ENCODE data around the gene CAPRIN2.

CAPRIN2 gene

GRCh38 chr12:30755395-30755762 is 628 bp upstream of the CAPRIN2 start:
- ChIA-PET CTCF (interaction anchor here (1.1 to 1.5 kb wide), 2 partner anchors 40 to 52 kb away, joined by 4 to 10 read pairs; no protein-coding TSS in a partner anchor), POLR2A (ENCODE audit: low non-redundant PET) (interaction anchor here (0.8 to 1.0 kb wide), 3 partner anchors 41 to 60 kb away, joined by 3 to 5 read pairs (median 4); partner anchors contain the start of gene IPO8)
- H3K27ac ChIP-seq, result peak overlapping the region; percentile 87
- no peak for TF ChIP-seq CTCF (conservative IDR thresholded peaks at IDR 0.05; ENCODE audit: low read depth)
- no peak for DNase-seq (ENCODE audit: low spot score)

GRCh38 chr12:30754383-30754749 is 385 bp downstream of the CAPRIN2 start:
- no peak for TF ChIP-seq CTCF (conservative IDR thresholded peaks at IDR 0.05; ENCODE audit: low read depth)
- POLR2A ChIA-PET (ENCODE audit: low non-redundant PET), result interaction anchor here (0.6 to 1.4 kb wide), 3 partner anchors 42 to 235 kb away, joined by 3 to 9 read pairs (median 4); no protein-coding TSS in a partner anchor
- CTCF ChIA-PET, result interaction anchor here (0.7 to 1.5 kb wide), 3 partner anchors 26 to 53 kb away, joined by 3 to 10 read pairs (median 4); no protein-coding TSS in a partner anchor
- peak overlapping the region; percentile 87 for H3K27ac ChIP-seq
- no peak for DNase-seq (ENCODE audit: low spot score)

GRCh38 chr12:30753751-30754382 is 884 bp downstream of the CAPRIN2 start:
- DNase-seq (ENCODE audit: low spot score), result peak; percentile 20
- ChIA-PET CTCF (interaction anchor here (0.5 to 0.7 kb wide), 3 partner anchors 21 to 100 kb away, joined by 3 read pairs; no protein-coding TSS in a partner anchor), POLR2A (ENCODE audit: low non-redundant PET) (interaction anchor here (0.6 to 1.4 kb wide), 3 partner anchors 10 to 235 kb away, joined by 3 to 9 read pairs (median 3); no protein-coding TSS in a partner anchor)
- H3K27ac ChIP-seq, result peak overlapping the region; percentile 87
- TF ChIP-seq CTCF (conservative IDR thresholded peaks at IDR 0.05; ENCODE audit: low read depth), result no peak

GRCh38 chr12:30753233-30753632 is 1.5 kb downstream of the CAPRIN2 start:
- CTCF ChIA-PET, result interaction anchor here (0.6 to 0.7 kb wide), 2 partner anchors 9 to 21 kb away, joined by 3 read pairs; no protein-coding TSS in a partner anchor
- DNase-seq (ENCODE audit: low spot score), result peak; percentile 48

GRCh38 chr12:30752255-30752654 is 2.5 kb downstream of the CAPRIN2 start:
- H3K27ac ChIP-seq, result no peak overlapping the region
- no peak for TF ChIP-seq CTCF (conservative IDR thresholded peaks at IDR 0.05; ENCODE audit: low read depth)
- CTCF ChIA-PET, result interaction anchor here (0.6 kb wide), 2 partner anchors 16 to 58 kb away, joined by 3 to 4 read pairs; no protein-coding TSS in a partner anchor
- POLR2A ChIA-PET (ENCODE audit: low non-redundant PET), result no interaction called here
- DNase-seq (ENCODE audit: low spot score), result no peak

More at GRCh38 chr12:30753233-30753632, 1.5 kb downstream of the CAPRIN2 start:
- peak; percentile 47 for TF ChIP-seq CTCF (conservative IDR thresholded peaks at IDR 0.05; ENCODE audit: low read depth)
- POLR2A ChIA-PET (ENCODE audit: low non-redundant PET), result interaction anchor here (0.6 to 1.4 kb wide), 2 partner anchors 9 to 43 kb away, joined by 3 to 9 read pairs; no protein-coding TSS in a partner anchor
- H3K27ac ChIP-seq, result no peak overlapping the region; the same call in 1 of the 2 replicates

- POLR2A ChIA-PET (ENCODE audit: low non-redundant PET), result no interaction called here
- CTCF ChIA-PET, result no interaction called here
- TF ChIP-seq CTCF (conservative IDR thresholded peaks at IDR 0.05; ENCODE audit: low read depth), result no peak
- H3K27ac ChIP-seq, result no peak overlapping the region
- DNase-seq (ENCODE audit: low spot score), result no peak
Measured at GRCh38 chr12:30748147-30748546, 6.6 kb downstream of the CAPRIN2 start.
